Anterior cingulate cortex (tissue), 58 donors: ENCODE results near the gene ANKRD6.

ENCODE experiments used
- DNase-seq, 58 donors: peaks; one replicate each; lab custom pipeline; 2025; lab: John Stamatoyannopoulos, UW

ANKRD6 gene

GRCh38 chr6:89412071-89413005 lies 20.6 kb upstream of the ANKRD6 start, which contains the start of gene RRAGD:
RRAGD (minus strand) TSS chr6:89412273; CDS start chr6:89411993, 280 bp downstream.
- peak in 57 of 58 donors; percentile 33 to 91 (median 78) for DNase-seq

GRCh38 chr6:89413006-89413400 lies 19.9 kb upstream of the ANKRD6 start:
- DNase-seq = peak in 4 of 58 donors; percentile 25 to 64 (median 52)

- peak in 1 of 58 donors; percentile 20 for DNase-seq
Observed at GRCh38 chr6:89414215-89414614, 18.7 kb upstream of the ANKRD6 start.

- peak in 4 of 58 donors; percentile 5 to 23 (median 16) for DNase-seq
Observed at GRCh38 chr6:89415185-89415584, 17.8 kb upstream of the ANKRD6 start.

GRCh38 chr6:89416796-89417195 lies 16.2 kb upstream of the ANKRD6 start:
- DNase-seq = no peak

- no peak for DNase-seq
Observed at GRCh38 chr6:89430201-89430962, 2.6 kb upstream of the ANKRD6 start.

- peak in 5 of 58 donors; percentile 12 to 29 (median 17) for DNase-seq
Observed at GRCh38 chr6:89433252-89434149, 549 bp downstream of the ANKRD6 start.

- no peak for DNase-seq
Observed at GRCh38 chr6:89434150-89434499, 1.2 kb downstream of the ANKRD6 start.

- DNase-seq = peak in 9 of 58 donors; percentile 2 to 21 (median 8)
Observed at GRCh38 chr6:89434954-89435353, 2.0 kb downstream of the ANKRD6 start.

GRCh38 chr6:89436226-89436625 lies 3.3 kb downstream of the ANKRD6 start:
- DNase-seq = no peak

- no peak for DNase-seq
Observed at GRCh38 chr6:89438248-89438647, 5.3 kb downstream of the ANKRD6 start.

- DNase-seq = no peak
Observed at GRCh38 chr6:89439014-89439413, 6.1 kb downstream of the ANKRD6 start.

- no peak for DNase-seq
Observed at GRCh38 chr6:89440200-89440599, 7.2 kb downstream of the ANKRD6 start.

GRCh38 chr6:89443658-89444057 lies 10.7 kb downstream of the ANKRD6 start:
- no peak for DNase-seq

GRCh38 chr6:89449193-89449592 lies 16.2 kb downstream of the ANKRD6 start:
- no peak for DNase-seq

GRCh38 chr6:89452281-89452680 lies 19.3 kb downstream of the ANKRD6 start:
- no peak for DNase-seq

GRCh38 chr6:89454300-89454699 lies 21.3 kb downstream of the ANKRD6 start:
- no peak for DNase-seq

GRCh38 chr6:89458704-89459103 lies 25.8 kb downstream of the ANKRD6 start:
- DNase-seq = no peak

- DNase-seq = no peak
Observed at GRCh38 chr6:89459501-89459900, 26.5 kb downstream of the ANKRD6 start.

- no peak for DNase-seq
Observed at GRCh38 chr6:89460713-89461112, 27.8 kb downstream of the ANKRD6 start.
